Measurements from ENCODE around the gene OMA1. TPM values are rescaled to one million over a fixed set of nuclear protein-coding genes. Genes with fewer than 3 reads are reported as not detected.

The OMA1 gene
- total and polyA plus RNA-seq, 7 donors = 10.6 to 74.9 (median 34.3) TPM

GRCh38 chr1:58580186-58580585 is 33.7 kb upstream of the OMA1 start:
- WGBS, 2 donors = 50 to 54% methylated on average over 1 of the region's 1 CpG
- Histone ChIP-seq H3K36me3 (no peaks in the 10 kb centered on the region), H3K4me3 (no peak overlapping the region), H3K27me3 (peaks cover 19 to 31% (median 21%) of the 10 kb centered on the region in 3 donors), H3K9me3 (no peaks in the 10 kb centered on the region), H3K4me1 (peaks cover 0 to 47% (median 35%) of the 10 kb centered on the region in 4 donors), H3K27ac (no peak overlapping the region)
- no peak for DNase-seq
- intact Hi-C loops (cut with DNase I) = no loop called here
- no peak for TF ChIP-seq EP300 (IDR thresholded peaks at IDR 0.05)
- no peak for TF ChIP-seq POLR2A (IDR thresholded peaks at IDR 0.05)
- no peak for TF ChIP-seq CTCF (IDR thresholded peaks at IDR 0.05)

- no peaks in the 10 kb centered on the region for H3K36me3 ChIP-seq
- peak overlapping the region in 2 of 4 donors; percentile 38 to 54 for H3K4me3 ChIP-seq
- 5 to 13% methylated on average over 3 of the region's 3 CpGs for WGBS, 2 donors
- DNase-seq = no peak
- H3K9me3 ChIP-seq = no peaks in the 10 kb centered on the region
- peaks cover 0 to 28% (median 18%) of the 10 kb centered on the region in 4 donors for H3K4me1 ChIP-seq
- peak overlapping the region in 2 of 4 donors; percentile 10 to 39 for H3K27ac ChIP-seq
- intact Hi-C loops (cut with DNase I) = no loop called here
- TF ChIP-seq POLR2A (IDR thresholded peaks at IDR 0.05) (no peak), CTCF (IDR thresholded peaks at IDR 0.05) (no peak), POLR2AphosphoS5 (IDR thresholded peaks at IDR 0.05) (no peak)
- H3K27me3 ChIP-seq = peaks cover 19 to 56% (median 37%) of the 10 kb centered on the region in 3 donors
Observed at GRCh38 chr1:58577654-58578030, 31.1 kb upstream of the OMA1 start.

- Histone ChIP-seq H3K4me1 (peaks cover 0 to 28% (median 18%) of the 10 kb centered on the region in 4 donors), H3K27me3 (peaks cover 19 to 57% (median 37%) of the 10 kb centered on the region in 3 donors), H3K4me3 (peak within 1 kb of the TSS in 3 of 4 donors; percentile 38 to 54 (median 41)), H3K36me3 (no peaks in the 10 kb centered on the region), H3K9me3 (no peaks in the 10 kb centered on the region), H3K27ac (peak within 1 kb of the TSS in 2 of 4 donors; percentile 14 to 39)
- no peak for TF ChIP-seq CTCF (IDR thresholded peaks at IDR 0.05)
- TF ChIP-seq POLR2AphosphoS5 (IDR thresholded peaks at IDR 0.05) = no peak
- TF ChIP-seq POLR2A (IDR thresholded peaks at IDR 0.05) = no peak
- no peak for TF ChIP-seq EP300 (IDR thresholded peaks at IDR 0.05)
- intact Hi-C loops (cut with DNase I) = no loop called here
- WGBS, 2 donors = 6 to 10% methylated on average over 107 of the region's 107 CpGs
- no peak for DNase-seq
Observed at GRCh38 chr1:58576727-58577653, 30.5 kb upstream of the OMA1 start, which contains the start of gene TACSTD2. Gene TACSTD2 (minus strand): TSS chr1:58577252. CDS start chr1:58577156, 96 bp downstream.

- intact Hi-C loops (cut with DNase I) = no loop called here
- H3K4me1 ChIP-seq = peaks cover 0 to 25% (median 15%) of the 10 kb centered on the region in 4 donors
- H3K9me3 ChIP-seq = no peaks in the 10 kb centered on the region
- WGBS, 2 donors = 5 to 15% methylated on average over 43 of the region's 43 CpGs
- H3K27ac ChIP-seq = peak overlapping the region in 2 of 4 donors; percentile 14 to 39
- peaks cover 19 to 59% (median 37%) of the 10 kb centered on the region in 3 donors for H3K27me3 ChIP-seq
- no peak for DNase-seq
- peak overlapping the region in 3 of 4 donors; percentile 38 to 54 (median 41) for H3K4me3 ChIP-seq
- TF ChIP-seq CTCF (IDR thresholded peaks at IDR 0.05) (no peak), POLR2AphosphoS5 (IDR thresholded peaks at IDR 0.05) (no peak), EP300 (IDR thresholded peaks at IDR 0.05) (no peak), POLR2A (IDR thresholded peaks at IDR 0.05) (no peak)
- no peaks in the 10 kb centered on the region for H3K36me3 ChIP-seq
Observed at GRCh38 chr1:58576325-58576726, 29.8 kb upstream of the OMA1 start.

Data from sigmoid colon (tissue), 7 donors.